OCI-LY1 (cell line): ENCODE measurements around the gene VIT.

ENCODE experiments used
- H2AFZ ChIP-seq: fragments of 200-600 bp; sonication (generic), shearing (Covaris generic); 2 replicates; pipeline ENCODE4 v1.6.0; 2014; ENCODE audit warnings: antibody characterized with exemption, mild to moderate bottlenecking, low read length
- H3F3A ChIP-seq: fragments of 200-600 bp; sonication (generic), shearing (Covaris generic); 2 replicates; pipeline ENCODE4 v1.6.0; 2014; ENCODE audit warnings: mild to moderate bottlenecking, antibody characterized with exemption, low read length, moderate library complexity; ENCODE audit not compliant: insufficient read depth
- H3K27ac ChIP-seq: fragments of 200-600 bp; sonication (generic); 2 replicates; pipeline ENCODE4 v1.5.1; 2014; ENCODE audit warnings: low read length, mixed run types, mild to moderate bottlenecking, low read depth; ENCODE audit not compliant: poor library complexity, severe bottlenecking
- H3K27me3 ChIP-seq: fragments of 200-600 bp; sonication (generic); 2 replicates; pipeline ENCODE4 v1.6.0; 2014; ENCODE audit warnings: antibody characterized with exemption, mild to moderate bottlenecking, low read length, moderate library complexity; ENCODE audit not compliant: insufficient read depth
- H3K36me3 ChIP-seq: fragments of 200-600 bp; sonication (generic); 2 replicates; pipeline ENCODE4 v1.6.1; 2014; ENCODE audit warnings: mild to moderate bottlenecking, antibody characterized with exemption, low read length, moderate library complexity, mixed read lengths; ENCODE audit not compliant: insufficient read depth
- H3K4me1 ChIP-seq: fragments of 200-600 bp; sonication (generic); 2 replicates; pipeline ENCODE4 v1.5.1; 2014; ENCODE audit warnings: mild to moderate bottlenecking, low read length, moderate library complexity; ENCODE audit not compliant: insufficient read depth, severe bottlenecking
- H3K4me2 ChIP-seq: fragments of 200-600 bp; sonication (generic), shearing (Covaris generic); 2 replicates; pipeline ENCODE4 v1.6.1; 2014; ENCODE audit warnings: low read length
- H3K4me3 ChIP-seq: fragments of 200-600 bp; sonication (generic); 2 replicates; pipeline ENCODE4 v1.5.1; 2014; ENCODE audit warnings: low read length, low read depth, mild to moderate bottlenecking, mixed read lengths; ENCODE audit not compliant: poor library complexity, severe bottlenecking
- H3K79me2 ChIP-seq: fragments of 200-600 bp; shearing (Covaris generic); 2 replicates; pipeline ENCODE4 v1.6.1; 2016; ENCODE audit warnings: mixed run types, low read length, mixed read lengths; ENCODE audit not compliant: insufficient read depth
- H3K9ac ChIP-seq: fragments of 200-600 bp; sonication (generic), shearing (Covaris generic); 2 replicates; pipeline ENCODE4 v1.6.1; 2014; ENCODE audit warnings: mild to moderate bottlenecking, low read length, mixed read lengths
- H3K9me2 ChIP-seq: fragments of 200-600 bp; sonication (generic), shearing (Covaris generic); 2 replicates; pipeline ENCODE4 v1.6.1; 2014; ENCODE audit warnings: low read depth, mild to moderate bottlenecking, low read length, mixed read lengths
- H3K9me3 ChIP-seq: fragments of 200-600 bp; shearing (Covaris generic); 2 replicates; pipeline ENCODE4 v1.6.1; 2014; ENCODE audit warnings: low read length, mixed read lengths
- H4K20me1 ChIP-seq: fragments of 200-600 bp; sonication (generic), shearing (Covaris generic); 2 replicates; pipeline ENCODE4 v1.6.0; 2016; ENCODE audit warnings: mild to moderate bottlenecking, low read length; ENCODE audit not compliant: insufficient read depth
- EZH2 ChIP-seq: fragments of 200-600 bp; sonication (generic), shearing (Covaris generic); IDR thresholded peaks from 2 replicates; pipeline ENCODE4 v1.8.0; 2017; ENCODE audit warnings: borderline replicate concordance, mixed run types, mild to moderate bottlenecking, antibody characterized with exemption, low read length, moderate library complexity, mixed read lengths
- TF ChIP-seq, protein P1 (sequence below): fragments of 200-600 bp; sonication (generic), shearing (Covaris generic); IDR thresholded peaks from 2 replicates; pipeline ENCODE4 v1.5.1; 2017; ENCODE audit warnings: mild to moderate bottlenecking, antibody characterized with exemption, low read length, moderate library complexity, mixed read lengths

Gene VIT

GRCh38 chr2:36662638-36663037 lies 33.9 kb upstream of the VIT start:
- H3K4me2 ChIP-seq: no peak overlapping the region
- no peaks in the 10 kb centered on the region for H3K4me1 ChIP-seq
- no peak overlapping the region for H3K4me3 ChIP-seq
- H3K27ac ChIP-seq: no peak overlapping the region
- no peak overlapping the region for H3K9ac ChIP-seq
- no peaks in the 10 kb centered on the region for H4K20me1 ChIP-seq
- no peak overlapping the region for H2AFZ ChIP-seq
- no peaks in the 10 kb centered on the region for H3K27me3 ChIP-seq
- H3F3A ChIP-seq: no peaks in the 10 kb centered on the region
- no peaks in the 10 kb centered on the region for H3K9me2 ChIP-seq
- H3K79me2 ChIP-seq: no peaks in the 10 kb centered on the region
- TF ChIP-seq EZH2: no peak
- TF ChIP-seq, protein P1, sequence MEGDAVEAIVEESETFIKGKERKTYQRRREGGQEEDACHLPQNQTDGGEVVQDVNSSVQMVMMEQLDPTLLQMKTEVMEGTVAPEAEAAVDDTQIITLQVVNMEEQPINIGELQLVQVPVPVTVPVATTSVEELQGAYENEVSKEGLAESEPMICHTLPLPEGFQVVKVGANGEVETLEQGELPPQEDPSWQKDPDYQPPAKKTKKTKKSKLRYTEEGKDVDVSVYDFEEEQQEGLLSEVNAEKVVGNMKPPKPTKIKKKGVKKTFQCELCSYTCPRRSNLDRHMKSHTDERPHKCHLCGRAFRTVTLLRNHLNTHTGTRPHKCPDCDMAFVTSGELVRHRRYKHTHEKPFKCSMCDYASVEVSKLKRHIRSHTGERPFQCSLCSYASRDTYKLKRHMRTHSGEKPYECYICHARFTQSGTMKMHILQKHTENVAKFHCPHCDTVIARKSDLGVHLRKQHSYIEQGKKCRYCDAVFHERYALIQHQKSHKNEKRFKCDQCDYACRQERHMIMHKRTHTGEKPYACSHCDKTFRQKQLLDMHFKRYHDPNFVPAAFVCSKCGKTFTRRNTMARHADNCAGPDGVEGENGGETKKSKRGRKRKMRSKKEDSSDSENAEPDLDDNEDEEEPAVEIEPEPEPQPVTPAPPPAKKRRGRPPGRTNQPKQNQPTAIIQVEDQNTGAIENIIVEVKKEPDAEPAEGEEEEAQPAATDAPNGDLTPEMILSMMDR: no peak
- no peaks in the 10 kb centered on the region for H3K36me3 ChIP-seq
- no peaks in the 10 kb centered on the region for H3K9me3 ChIP-seq

DNA sequence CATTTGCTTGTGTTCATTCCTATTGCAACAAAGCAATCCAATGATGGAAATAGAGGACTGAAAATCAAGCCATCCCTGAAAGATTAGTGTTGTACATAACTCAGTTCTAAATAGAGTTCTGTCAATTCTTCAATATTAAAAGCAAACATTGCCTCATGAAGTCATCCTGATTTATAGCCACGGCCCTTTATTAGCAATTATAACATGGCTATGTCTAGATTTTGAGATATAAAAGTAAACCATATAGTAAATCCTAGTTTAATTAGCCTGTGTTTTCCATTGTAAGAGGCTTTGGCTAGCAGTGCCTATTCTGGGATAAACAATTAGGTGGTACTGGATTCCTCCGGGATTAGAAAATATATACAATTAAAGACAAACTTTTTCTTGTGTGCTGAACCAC lies 33.2 kb upstream of the VIT start:
- Histone ChIP-seq H3K4me1 (no peaks in the 10 kb centered on the region), H3K27me3 (no peaks in the 10 kb centered on the region), H3K4me3 (no peak overlapping the region), H3K4me2 (no peak overlapping the region), H3K36me3 (no peaks in the 10 kb centered on the region), H3K27ac (no peak overlapping the region), H3F3A (no peaks in the 10 kb centered on the region), H4K20me1 (no peaks in the 10 kb centered on the region), H2AFZ (no peak overlapping the region), H3K79me2 (no peaks in the 10 kb centered on the region), H3K9ac (no peak overlapping the region), H3K9me3 (no peaks in the 10 kb centered on the region), H3K9me2 (no peaks in the 10 kb centered on the region)
- no peak for TF ChIP-seq EZH2
- TF ChIP-seq, protein P1: no peak

DNA sequence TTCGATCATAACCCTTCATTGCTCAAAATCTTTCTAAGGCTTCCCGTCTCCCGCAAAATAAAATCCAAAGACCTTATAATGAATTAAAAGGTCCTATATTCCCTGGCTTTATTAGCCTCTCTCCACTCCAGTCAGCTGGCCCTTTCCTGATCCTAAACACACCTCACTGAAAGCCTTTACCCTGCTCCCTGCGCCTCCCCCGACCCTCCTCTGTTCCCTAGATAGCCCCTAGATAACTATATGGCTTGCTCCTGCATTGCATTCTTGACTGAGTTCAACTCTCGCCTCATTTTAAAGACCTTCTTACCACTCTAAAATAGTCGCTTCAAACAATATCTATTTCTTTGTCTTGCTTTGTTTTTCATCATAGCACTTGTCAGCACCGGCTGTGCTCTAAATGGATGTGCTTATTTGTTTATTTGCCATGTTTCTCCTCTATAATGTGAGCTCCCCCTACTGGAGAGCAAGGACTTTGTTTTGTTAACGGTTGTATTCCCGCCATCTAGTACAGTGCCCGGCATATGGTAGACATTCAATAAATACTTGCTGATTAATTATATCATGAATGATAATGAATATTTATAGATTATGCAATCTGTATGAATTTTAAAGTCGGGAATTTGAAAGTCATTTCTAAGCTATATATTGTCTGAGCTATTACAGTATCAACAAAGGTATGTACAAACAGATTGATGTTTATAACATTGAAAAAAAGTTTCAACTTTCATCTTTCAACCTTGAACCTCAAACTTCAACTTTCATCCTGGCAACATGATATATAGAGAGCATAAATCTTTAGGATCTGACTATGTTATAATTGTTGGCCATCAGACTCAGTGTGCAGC lies 32.4 kb upstream of the VIT start:
- no peaks in the 10 kb centered on the region for H3K4me1 ChIP-seq
- no peaks in the 10 kb centered on the region for H3K9me3 ChIP-seq
- TF ChIP-seq, protein P1: peak; percentile 71
- TF ChIP-seq EZH2: no peak
- no peaks in the 10 kb centered on the region for H3K9me2 ChIP-seq
- H3K27me3 ChIP-seq: no peaks in the 10 kb centered on the region
- no peaks in the 10 kb centered on the region for H4K20me1 ChIP-seq
- no peak overlapping the region for H2AFZ ChIP-seq
- H3K27ac ChIP-seq: no peak overlapping the region
- no peaks in the 10 kb centered on the region for H3K36me3 ChIP-seq
- H3K79me2 ChIP-seq: no peaks in the 10 kb centered on the region
- H3K4me3 ChIP-seq: no peak overlapping the region
- H3K9ac ChIP-seq: no peak overlapping the region
- no peaks in the 10 kb centered on the region for H3F3A ChIP-seq
- H3K4me2 ChIP-seq: no peak overlapping the region
